ENCODE results near the gene MRI1. TPM values are rescaled to one million over a fixed set of nuclear protein-coding genes. Genes with fewer than 3 reads are reported as not detected.
A peak's percentile ranks its signal among the peaks of the same experiment; 100 is the strongest.

MRI1 gene
- total RNA-seq, 2 experiments from 2014 or later: 63.5 to 65.3 TPM

- H3K4me1 Mint-ChIP-seq: peaks cover 2% of the 10 kb centered on the region
- no peak for DNase-seq
- no peak overlapping the region for H3K4me3 Mint-ChIP-seq
- POLR2A ChIA-PET: interaction anchor here (1.1 kb wide), 2 partner anchors 10 to 31 kb away, joined by 3 read pairs; partner anchors contain the start of gene ZSWIM4
- H3K36me3 Mint-ChIP-seq: peaks cover 13% of the 10 kb centered on the region
- H3K9me3 Mint-ChIP-seq: no peaks in the 10 kb centered on the region
- ATAC-seq (ENCODE audit: low read depth): no peak
- no peaks in the 10 kb centered on the region for H3K27me3 Mint-ChIP-seq
- H3K27ac Mint-ChIP-seq: no peak overlapping the region
Measured at GRCh38 chr19:13804830-13805683, 40.7 kb downstream of the MRI1 start.

- H3K27me3 Mint-ChIP-seq: no peaks in the 10 kb centered on the region
- peaks cover 2% of the 10 kb centered on the region for H3K4me1 Mint-ChIP-seq
- DNase-seq (no peak), ATAC-seq (ENCODE audit: low read depth) (no peak)
- H3K9me3 Mint-ChIP-seq: no peaks in the 10 kb centered on the region
- no peak overlapping the region for H3K27ac Mint-ChIP-seq
- no peak overlapping the region for H3K4me3 Mint-ChIP-seq
- peaks cover 7% of the 10 kb centered on the region for H3K36me3 Mint-ChIP-seq
- POLR2A ChIA-PET: interaction anchor here (1.7 kb wide), 1 partner anchor 12 kb away, joined by 8 read pairs; the partner anchor contains the start of gene ZSWIM4
Measured at GRCh38 chr19:13806728-13807127, 42.4 kb downstream of the MRI1 start.

DNA sequence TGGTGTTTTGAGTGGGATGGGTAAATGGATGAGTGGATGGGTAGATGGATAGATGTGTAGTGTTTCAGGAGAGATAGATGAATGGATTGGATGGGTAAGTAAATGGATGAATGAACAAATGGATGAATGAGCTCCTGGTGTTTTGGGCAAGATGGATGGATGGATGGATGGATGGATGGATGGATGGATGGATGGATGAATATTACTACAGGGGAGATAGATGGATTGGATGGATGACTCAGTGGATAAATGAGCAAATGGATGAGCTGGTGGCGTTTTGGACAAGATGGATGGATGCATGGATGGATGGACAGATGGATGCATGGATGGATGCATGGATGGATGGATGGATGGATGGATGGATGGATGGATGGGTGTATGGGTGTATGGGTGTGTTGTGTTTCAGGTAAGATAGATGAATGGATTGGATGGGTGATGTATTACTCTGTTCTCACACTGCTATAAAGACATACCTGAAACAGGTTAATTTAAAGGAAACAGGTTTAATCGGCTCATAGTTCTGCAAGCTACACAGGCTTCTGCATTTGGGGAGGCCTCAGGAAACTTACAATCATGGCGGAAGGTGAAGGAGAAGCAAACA lies 43.2 kb downstream of the MRI1 start:
- no peak for ATAC-seq (ENCODE audit: low read depth)
- Mint-ChIP-seq H3K27ac (no peak overlapping the region), H3K9me3 (no peaks in the 10 kb centered on the region), H3K4me3 (no peak overlapping the region), H3K27me3 (no peaks in the 10 kb centered on the region), H3K36me3 (peaks cover 7% of the 10 kb centered on the region), H3K4me1 (peaks cover 2% of the 10 kb centered on the region)
- no peak for DNase-seq
- POLR2A ChIA-PET: interaction anchor here (1.7 kb wide), 1 partner anchor 12 kb away, joined by 8 read pairs; the partner anchor contains the start of gene ZSWIM4

- no peaks in the 10 kb centered on the region for H3K9me3 Mint-ChIP-seq
- no peak overlapping the region for H3K27ac Mint-ChIP-seq
- no peak for DNase-seq
- peaks cover 3% of the 10 kb centered on the region for H3K4me1 Mint-ChIP-seq
- no peak for ATAC-seq (ENCODE audit: low read depth)
- H3K36me3 Mint-ChIP-seq: peaks cover 14% of the 10 kb centered on the region
- H3K4me3 Mint-ChIP-seq: no peak overlapping the region
- H3K27me3 Mint-ChIP-seq: no peaks in the 10 kb centered on the region
- POLR2A ChIA-PET: no interaction called here
Measured at GRCh38 chr19:13808856-13809255, 44.5 kb downstream of the MRI1 start.

DNA sequence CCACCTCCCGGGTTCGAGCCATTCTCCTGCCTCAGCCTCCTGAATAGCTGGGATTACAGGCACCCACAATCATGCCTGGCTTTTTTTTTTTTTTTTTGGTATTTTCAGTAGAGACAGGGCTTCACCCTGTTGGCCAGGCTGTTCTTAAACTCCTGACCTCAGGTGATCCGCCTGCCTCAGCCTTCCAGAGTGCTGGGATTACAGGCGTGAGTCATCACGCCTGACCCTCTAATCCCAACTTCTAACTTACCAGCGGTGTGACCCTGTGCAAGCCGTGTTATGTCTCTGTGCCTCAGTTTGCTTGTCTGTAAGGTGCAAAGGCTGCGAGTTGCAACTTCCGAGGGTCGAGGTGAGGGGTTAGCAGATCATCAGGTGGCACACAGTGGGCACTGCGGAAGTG lies 48.2 kb downstream of the MRI1 start:
- POLR2A ChIA-PET: interaction anchor here (0.6 kb wide), 1 partner anchor 206 kb away, joined by 5 read pairs; no protein-coding TSS in a partner anchor
- Mint-ChIP-seq H3K4me3 (no peak overlapping the region), H3K27ac (no peak overlapping the region), H3K27me3 (no peaks in the 10 kb centered on the region), H3K36me3 (peaks cover 10% of the 10 kb centered on the region), H3K4me1 (peaks cover 6% of the 10 kb centered on the region), H3K9me3 (no peaks in the 10 kb centered on the region)
- ATAC-seq (ENCODE audit: low read depth) (no peak), DNase-seq (no peak)

- Mint-ChIP-seq H3K27me3 (no peaks in the 10 kb centered on the region), H3K36me3 (peaks cover 10% of the 10 kb centered on the region), H3K27ac (no peak overlapping the region), H3K4me1 (peaks cover 6% of the 10 kb centered on the region), H3K9me3 (no peaks in the 10 kb centered on the region), H3K4me3 (no peak overlapping the region)
- POLR2A ChIA-PET: interaction anchor here (0.6 to 1.0 kb wide), 2 partner anchors 24 to 206 kb away, joined by 3 to 5 read pairs; no protein-coding TSS in a partner anchor
- ATAC-seq (ENCODE audit: low read depth): no peak
- no peak for DNase-seq
Measured at GRCh38 chr19:13813147-13813546, 48.8 kb downstream of the MRI1 start.

DNA sequence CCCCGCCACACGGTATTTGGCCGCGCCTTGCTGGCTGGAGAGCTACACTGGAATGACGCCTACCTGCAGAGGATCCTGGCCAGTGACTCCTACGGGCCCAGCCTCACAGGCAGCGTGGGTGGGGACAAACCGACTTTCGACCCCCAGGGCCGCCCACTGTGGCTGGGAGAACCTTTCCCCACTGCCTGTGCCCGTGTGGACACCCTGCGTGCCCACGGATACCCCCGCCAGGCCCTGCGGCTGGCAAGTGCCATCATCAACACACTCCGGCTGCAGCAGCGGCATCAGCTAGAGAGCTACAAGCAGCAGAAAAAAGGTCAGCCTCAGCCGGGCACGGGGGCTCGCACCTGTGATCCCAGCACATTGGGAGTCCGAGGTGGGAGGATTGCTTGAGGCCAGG lies 50.2 kb downstream of the MRI1 start:
- POLR2A ChIA-PET: interaction anchor here (0.5 to 0.6 kb wide), 2 partner anchors 34 to 48 kb away, joined by 3 read pairs; no protein-coding TSS in a partner anchor
- H3K4me3 Mint-ChIP-seq: no peak overlapping the region
- no peak for ATAC-seq (ENCODE audit: low read depth)

GRCh38 chr19:13817018-13817614 lies 52.8 kb downstream of the MRI1 start:
- H3K27ac Mint-ChIP-seq: no peak overlapping the region
- H3K9me3 Mint-ChIP-seq: no peaks in the 10 kb centered on the region
- peak; percentile 71 for ATAC-seq (ENCODE audit: low read depth)
- no peak for DNase-seq
- peaks cover 15% of the 10 kb centered on the region for H3K36me3 Mint-ChIP-seq
- peaks cover 6% of the 10 kb centered on the region for H3K4me1 Mint-ChIP-seq
- H3K27me3 Mint-ChIP-seq: no peaks in the 10 kb centered on the region
- POLR2A ChIA-PET: interaction anchor here (0.7 to 1.1 kb wide), 2 partner anchors 20 to 22 kb away, joined by 3 read pairs; partner anchors contain the start of gene ZSWIM4
- H3K4me3 Mint-ChIP-seq: no peak overlapping the region

More for the DNA sequence above, 50.2 kb downstream of the MRI1 start:
- H3K27ac Mint-ChIP-seq: no peak overlapping the region
- no peak for DNase-seq
- H3K36me3 Mint-ChIP-seq: peaks cover 13% of the 10 kb centered on the region
- H3K9me3 Mint-ChIP-seq: no peaks in the 10 kb centered on the region
- H3K4me1 Mint-ChIP-seq: peaks cover 6% of the 10 kb centered on the region
- H3K27me3 Mint-ChIP-seq: no peaks in the 10 kb centered on the region

DNA sequence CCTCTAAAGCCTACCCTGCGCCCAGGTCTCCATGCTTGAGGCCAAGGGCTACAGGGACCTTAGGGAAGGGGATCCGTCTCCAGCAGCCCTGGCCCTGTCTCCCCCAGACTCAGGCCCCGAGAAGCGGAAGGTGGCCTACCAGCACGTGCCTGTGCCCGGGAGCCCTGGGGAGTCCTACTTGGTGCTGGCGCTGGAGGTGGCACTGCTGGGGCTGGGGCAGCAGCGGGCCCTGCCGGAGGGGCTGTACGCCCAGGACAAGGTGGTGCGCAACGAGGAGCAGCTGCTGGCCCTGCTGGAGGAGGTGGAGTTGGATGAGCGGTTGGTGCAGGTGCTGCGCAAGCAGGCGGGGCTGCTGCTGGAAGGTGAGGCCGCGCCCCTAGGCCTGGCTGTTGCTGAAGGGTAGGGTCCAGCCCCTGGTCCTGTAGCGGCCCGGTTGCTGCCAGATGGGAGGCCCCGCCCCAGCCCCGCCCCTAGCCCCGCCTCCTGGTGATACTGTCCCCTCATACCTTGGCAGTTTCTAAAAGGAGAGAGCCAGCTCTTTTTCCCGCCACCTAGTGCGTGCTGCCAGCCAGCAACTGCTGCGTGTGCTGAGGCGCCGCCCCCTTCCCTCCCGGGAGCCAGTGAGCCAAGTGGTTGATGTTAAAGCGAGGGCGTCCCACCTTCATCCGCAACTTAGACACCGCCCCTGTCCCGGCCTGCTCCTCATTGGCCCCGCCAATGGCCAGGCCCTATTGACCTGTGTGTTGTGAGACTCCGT lies 53.5 kb downstream of the MRI1 start:
- peak; percentile 61 for ATAC-seq (ENCODE audit: low read depth)
- DNase-seq: peak; percentile 42
- H3K27me3 Mint-ChIP-seq: no peaks in the 10 kb centered on the region
- peaks cover 15% of the 10 kb centered on the region for H3K36me3 Mint-ChIP-seq
- H3K4me3 Mint-ChIP-seq: peak overlapping the region; percentile 30
- POLR2A ChIA-PET: interaction anchor here (0.7 to 1.1 kb wide), 2 partner anchors 21 to 23 kb away, joined by 3 read pairs; partner anchors contain the start of gene ZSWIM4
- H3K27ac Mint-ChIP-seq: no peak overlapping the region
- H3K4me1 Mint-ChIP-seq: peaks cover 6% of the 10 kb centered on the region
- no peaks in the 10 kb centered on the region for H3K9me3 Mint-ChIP-seq

DNA sequence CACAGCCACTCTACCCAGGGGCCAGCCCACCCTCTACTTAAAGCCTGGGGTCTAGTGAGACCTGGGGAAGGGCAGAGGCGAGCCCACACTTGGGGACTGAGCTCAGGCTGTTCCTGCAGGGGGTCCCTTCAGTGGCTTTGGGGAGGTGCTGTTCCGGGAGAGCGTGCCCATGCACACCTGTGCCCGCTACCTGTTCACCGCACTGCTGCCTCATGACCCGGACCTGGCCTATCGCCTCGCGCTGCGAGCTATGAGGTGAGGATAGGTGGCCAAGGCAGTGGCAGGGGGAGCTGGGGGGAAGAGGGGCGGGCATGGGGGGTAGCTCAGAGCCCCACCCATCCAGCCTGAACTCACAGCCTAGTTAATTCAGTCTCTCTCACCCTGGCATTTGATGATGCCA lies 54.9 kb downstream of the MRI1 start:
- Mint-ChIP-seq H3K27ac (no peak overlapping the region), H3K4me1 (peaks cover 5% of the 10 kb centered on the region), H3K36me3 (peaks cover 11% of the 10 kb centered on the region), H3K27me3 (no peaks in the 10 kb centered on the region), H3K9me3 (no peaks in the 10 kb centered on the region), H3K4me3 (no peak overlapping the region)
- POLR2A ChIA-PET: interaction anchor here (0.6 to 1.4 kb wide), 2 partner anchors 18 to 24 kb away, joined by 3 to 4 read pairs; partner anchors contain the start of gene ZSWIM4
- no peak for DNase-seq
- no peak for ATAC-seq (ENCODE audit: low read depth)

DNA sequence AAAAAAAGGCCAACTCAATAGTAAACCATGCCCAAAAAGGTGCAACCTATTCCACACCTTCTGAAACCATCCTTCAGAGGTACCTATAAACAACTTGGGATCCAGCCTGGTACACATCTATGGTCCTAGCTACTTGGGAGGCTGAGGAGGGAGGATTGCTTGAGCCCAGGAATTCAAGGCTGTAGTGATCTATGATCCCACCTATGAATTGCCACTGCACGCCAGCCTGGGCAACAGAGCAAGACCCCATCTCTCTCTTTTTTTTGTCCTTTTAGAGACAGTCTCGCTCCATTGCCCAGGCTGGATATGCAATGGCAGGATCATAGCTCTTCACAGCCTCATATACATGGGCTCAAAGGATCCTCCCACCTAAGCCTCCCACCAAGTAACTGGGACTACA lies 57.0 kb downstream of the MRI1 start:
- Mint-ChIP-seq H3K4me1 (peaks cover 3% of the 10 kb centered on the region), H3K4me3 (no peak overlapping the region), H3K27ac (no peak overlapping the region), H3K9me3 (no peaks in the 10 kb centered on the region), H3K27me3 (no peaks in the 10 kb centered on the region), H3K36me3 (peaks cover 10% of the 10 kb centered on the region)
- ATAC-seq (ENCODE audit: low read depth): no peak
- no peak for DNase-seq
- POLR2A ChIA-PET: no interaction called here

- H3K27ac Mint-ChIP-seq: peak overlapping the region; percentile 7
- no peak for DNase-seq
- no peak for ATAC-seq (ENCODE audit: low read depth)
- peaks cover 10% of the 10 kb centered on the region for H3K36me3 Mint-ChIP-seq
- POLR2A ChIA-PET: no interaction called here
- peaks cover 4% of the 10 kb centered on the region for H3K4me1 Mint-ChIP-seq
- H3K9me3 Mint-ChIP-seq: no peaks in the 10 kb centered on the region
- no peaks in the 10 kb centered on the region for H3K27me3 Mint-ChIP-seq
- H3K4me3 Mint-ChIP-seq: no peak overlapping the region
Measured at GRCh38 chr19:13823256-13823655, 58.9 kb downstream of the MRI1 start.

All from activated naive CD8-positive, alpha-beta T cell treated with anti-CD3 and anti-CD28 coated beads, Interleukin-2, amount 10 ng/mL, durations not matched to agents 7 days and 5 days (primary cell).